CD8-positive, alpha-beta memory T cell (primary cell): Measurements from ENCODE around the gene PTP4A2. TPM values are rescaled to one million over a fixed set of nuclear protein-coding genes. Genes with fewer than 3 reads are reported as not detected.
"Not testable (repeated sequence)": the region's sequence is repeated elsewhere in the genome, so short reads cannot be mapped to it uniquely, and the experiment has no call there.

Experiments used
- CTCF ChIA-PET: fragments of 350-600 bp; sonication (Branson Sonifier 250); formaldehyde crosslinking; loops from one replicate; lab custom pipeline; 2021; ENCODE audit warnings: antibody characterized with exemption; lab: Charles Lee
- POLR2A ChIA-PET: fragments of 350-600 bp; sonication (Branson Sonifier 250); formaldehyde crosslinking; loops from one replicate; lab custom pipeline; 2021; ENCODE audit warnings: antibody characterized with exemption; lab: Charles Lee
- DNase-seq, 5 donors: peaks; one replicate each; pipeline versions ENCODE4 v3.0.0 to v3.0.0-alpha.2; 2020 to 2022; ENCODE audit warnings: mixed read lengths in 1 of 5
- H3K27ac ChIP-seq: one replicate; pipeline ENCODE4 v1.7.0; 2013; ENCODE audit warnings: low read depth, mild to moderate bottlenecking, low read length, moderate library complexity
- H3K27me3 ChIP-seq: 2 replicates; pipeline ENCODE4 v1.7.0; 2013; ENCODE audit warnings: low read length, mild to moderate bottlenecking; ENCODE audit not compliant: insufficient read depth, poor library complexity, severe bottlenecking
- H3K36me3 ChIP-seq: 2 replicates; pipeline ENCODE4 v1.7.0; 2013; ENCODE audit warnings: mild to moderate bottlenecking, low read length, moderate library complexity; ENCODE audit not compliant: insufficient read depth
- H3K4me1 ChIP-seq: 2 replicates; pipeline ENCODE4 v1.7.0; 2013; ENCODE audit warnings: mild to moderate bottlenecking, low read length, moderate library complexity; ENCODE audit not compliant: insufficient read depth
- H3K4me3 ChIP-seq: 2 replicates; pipeline ENCODE4 v1.7.0; 2013; ENCODE audit warnings: mild to moderate bottlenecking, low read length
- H3K9me3 ChIP-seq: 2 replicates; pipeline ENCODE4 v1.7.0; 2013; ENCODE audit warnings: mild to moderate bottlenecking, low read length
- H3K27ac Mint-ChIP-seq, 8 donors: one replicate each; pipeline ENCODE4 v1.8.0; 2020 to 2021; ENCODE audit warnings: mixed read lengths in 8 of 8, mild to moderate bottlenecking in 6 of 8, inconsistent platforms in 3 of 8, moderate library complexity in 3 of 8
- H3K27me3 Mint-ChIP-seq, 2 donors: one replicate each; pipeline ENCODE4 v1.8.0; 2020 to 2021; ENCODE audit warnings: mixed read lengths in 2 of 2, mild to moderate bottlenecking in 1 of 2, moderate library complexity in 1 of 2
- H3K36me3 Mint-ChIP-seq, 3 donors: one replicate each; pipeline ENCODE4 v1.8.0; 2020 to 2021; ENCODE audit warnings: mixed read lengths in 3 of 3, inconsistent platforms in 1 of 3, mild to moderate bottlenecking in 1 of 3
- H3K4me1 Mint-ChIP-seq, 3 donors: one replicate each; pipeline ENCODE4 v1.8.0; 2020 to 2021; ENCODE audit warnings: mixed read lengths in 3 of 3, inconsistent platforms in 1 of 3, mild to moderate bottlenecking in 1 of 3
- H3K4me3 Mint-ChIP-seq, 7 donors: one replicate each; pipeline ENCODE4 v1.8.0; 2020 to 2021; ENCODE audit warnings: mixed read lengths in 7 of 7, mild to moderate bottlenecking in 6 of 7, moderate library complexity in 4 of 7, inconsistent platforms in 2 of 7
- H3K9me3 Mint-ChIP-seq, 5 donors: one replicate each; pipeline ENCODE4 v1.8.0; 2020 to 2022; ENCODE audit warnings: mixed read lengths in 5 of 5, mild to moderate bottlenecking in 3 of 5, moderate library complexity in 2 of 5, inconsistent platforms in 1 of 5
- polyA plus RNA-seq: library from polyadenylated mRNA; unstranded; fragments of 300-500 nt; fragmentation: Illumina TruSeq; gene quantifications from one replicate; pipeline ENCODE4 v1.2.3, GENCODE V29; 2021
- total RNA-seq, 2 experiments: library from RNA; stranded (reverse); gene quantifications; one replicate each; pipeline ENCODE4 v1.2.3, GENCODE V29; 2021

Gene PTP4A2
- total and polyA plus RNA-seq, 3 experiments from 2014 or later = 339 to 598 (median 368) TPM

DNA sequence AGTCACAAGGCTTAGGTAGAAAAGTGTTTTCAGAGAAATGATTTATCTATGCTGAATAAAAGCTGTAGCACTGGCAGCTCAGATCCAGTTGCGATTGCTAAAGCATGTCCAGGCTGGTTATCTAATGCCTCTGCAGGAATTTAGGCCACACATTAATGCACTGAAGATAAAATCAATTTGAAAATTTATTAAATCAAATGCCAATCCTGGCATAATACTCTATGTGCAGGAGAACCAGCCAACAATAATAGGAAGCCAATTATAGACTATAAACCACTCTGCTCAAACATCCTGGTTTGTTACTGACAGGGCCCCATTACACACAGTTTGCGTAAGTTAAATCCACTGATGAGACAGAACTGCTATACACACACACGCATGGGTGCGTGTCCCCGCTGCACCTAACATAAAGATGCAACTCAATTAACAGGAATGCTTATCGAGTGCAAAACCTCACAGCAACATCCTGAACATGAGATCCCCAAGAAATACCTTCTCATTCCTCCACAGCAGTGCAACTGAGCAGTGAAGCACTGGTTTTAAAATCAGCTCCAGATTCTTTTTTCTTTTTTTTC lies 40.6 kb downstream of the PTP4A2 start:
- POLR2A ChIA-PET = interaction anchor here (0.6 kb wide), 1 partner anchor 107 kb away, joined by 4 read pairs; no protein-coding TSS in a partner anchor
- Mint-ChIP-seq H3K4me1 (peaks cover 12 to 28% (median 20%) of the 10 kb centered on the region in 3 donors), H3K36me3 (peaks cover 0 to 12% (median 0%) of the 10 kb centered on the region in 3 donors), H3K27me3 (no peaks in the 10 kb centered on the region), H3K27ac (no peak overlapping the region), H3K4me3 (no peak overlapping the region), H3K9me3 (peaks cover 0 to 4% (median 0%) of the 10 kb centered on the region in 5 donors)
- Histone ChIP-seq H3K27ac (no peak overlapping the region), H3K9me3 (no peaks in the 10 kb centered on the region), H3K4me1 (no peaks in the 10 kb centered on the region), H3K4me3 (no peak overlapping the region), H3K36me3 (no peaks in the 10 kb centered on the region), H3K27me3 (no peaks in the 10 kb centered on the region)
- DNase-seq = no peak
- CTCF ChIA-PET = interaction anchor here (1.2 kb wide), 1 partner anchor 55 kb away, joined by 3 read pairs; no protein-coding TSS in a partner anchor

- H3K4me3 ChIP-seq, H3K4me3 Mint-ChIP-seq, H3K27me3 Mint-ChIP-seq, DNase-seq, H3K27ac ChIP-seq, H3K36me3 ChIP-seq, CTCF ChIA-PET, H3K27ac Mint-ChIP-seq, H3K27me3 ChIP-seq, H3K9me3 ChIP-seq, H3K9me3 Mint-ChIP-seq, H3K4me1 ChIP-seq: not testable (repeated sequence)
- Mint-ChIP-seq H3K36me3 (peaks cover 0 to 12% (median 0%) of the 10 kb centered on the region in 3 donors), H3K4me1 (peaks cover 9 to 19% (median 11%) of the 10 kb centered on the region in 3 donors)
- POLR2A ChIA-PET = interaction anchor here (0.6 kb wide), 1 partner anchor 367 kb away, joined by 3 read pairs; no protein-coding TSS in a partner anchor
Observed at GRCh38 chr1:31895474-31896198, 42.5 kb downstream of the PTP4A2 start.

DNA sequence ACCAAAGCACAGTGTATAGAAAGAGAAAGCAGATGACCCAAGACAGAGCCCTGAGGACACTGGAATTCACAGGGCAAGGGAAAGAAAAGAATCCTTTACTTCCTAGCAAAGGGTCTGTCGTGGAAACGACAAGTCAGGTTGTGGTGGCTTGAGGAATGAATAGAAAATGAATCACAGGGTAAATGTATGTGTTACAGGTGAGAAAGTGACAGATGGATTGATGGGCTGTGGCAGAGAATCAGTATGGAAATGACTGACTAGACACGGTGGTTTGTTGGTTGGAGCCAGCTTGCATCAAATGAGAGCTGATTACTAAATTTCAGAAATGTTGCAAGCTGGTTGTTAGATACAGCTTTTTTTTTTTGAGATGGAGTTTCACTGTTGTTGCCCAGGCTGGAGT lies 46.9 kb downstream of the PTP4A2 start:
- POLR2A ChIA-PET = interaction anchor here (0.6 to 1.1 kb wide), 3 partner anchors 8 to 15 kb away, joined by 3 to 5 read pairs (median 4); no protein-coding TSS in a partner anchor
- peaks cover 19 to 33% (median 26%) of the 10 kb centered on the region in 3 donors for H3K4me1 Mint-ChIP-seq
- H3K27ac ChIP-seq = no peak overlapping the region
- H3K9me3 ChIP-seq = no peaks in the 10 kb centered on the region
- H3K36me3 ChIP-seq = no peaks in the 10 kb centered on the region
- H3K4me1 ChIP-seq = peaks cover 21% of the 10 kb centered on the region
- H3K36me3 Mint-ChIP-seq = peaks cover 0 to 12% (median 0%) of the 10 kb centered on the region in 3 donors
- peak overlapping the region in 7 of 8 donors; percentile 9 to 90 (median 49) for H3K27ac Mint-ChIP-seq
- H3K27me3 Mint-ChIP-seq = peaks cover 0 to 2% of the 10 kb centered on the region in 2 donors
- no peak overlapping the region for H3K4me3 ChIP-seq
- H3K4me3 Mint-ChIP-seq = no peak overlapping the region
- H3K27me3 ChIP-seq = no peaks in the 10 kb centered on the region
- CTCF ChIA-PET = no interaction called here
- no peak for DNase-seq
- peaks cover 0 to 4% (median 0%) of the 10 kb centered on the region in 5 donors for H3K9me3 Mint-ChIP-seq

- DNase-seq = no peak
- Histone ChIP-seq H3K9me3 (no peaks in the 10 kb centered on the region), H3K27ac (no peak overlapping the region), H3K4me3 (no peak overlapping the region), H3K27me3 (no peaks in the 10 kb centered on the region), H3K4me1 (peaks cover 21% of the 10 kb centered on the region), H3K36me3 (no peaks in the 10 kb centered on the region)
- peaks cover 19 to 33% (median 27%) of the 10 kb centered on the region in 3 donors for H3K4me1 Mint-ChIP-seq
- POLR2A ChIA-PET = interaction anchor here (0.5 to 0.6 kb wide), 2 partner anchors 51 to 175 kb away, joined by 3 to 5 read pairs; no protein-coding TSS in a partner anchor
- peaks cover 0 to 2% of the 10 kb centered on the region in 2 donors for H3K27me3 Mint-ChIP-seq
- no peaks in the 10 kb centered on the region for H3K9me3 Mint-ChIP-seq
- no peak overlapping the region for H3K4me3 Mint-ChIP-seq
- H3K27ac Mint-ChIP-seq = peak overlapping the region in 4 of 8 donors; percentile 14 to 99 (median 56)
- CTCF ChIA-PET = interaction anchor here (1.4 kb wide), 1 partner anchor 73 kb away, joined by 3 read pairs; the partner anchor contains the start of gene SPOCD1
- peaks cover 0 to 3% (median 0%) of the 10 kb centered on the region in 3 donors for H3K36me3 Mint-ChIP-seq
Observed at GRCh38 chr1:31888291-31888690, 49.9 kb downstream of the PTP4A2 start.

- no peak overlapping the region for H3K4me3 ChIP-seq
- CTCF ChIA-PET = interaction anchor here (1.6 kb wide), 1 partner anchor 77 kb away, joined by 5 read pairs; no protein-coding TSS in a partner anchor
- no peaks in the 10 kb centered on the region for H3K27me3 ChIP-seq
- DNase-seq = no peak
- POLR2A ChIA-PET = no interaction called here
- H3K27ac Mint-ChIP-seq = no peak overlapping the region
- peaks cover 0 to 3% of the 10 kb centered on the region in 2 donors for H3K27me3 Mint-ChIP-seq
- H3K4me3 Mint-ChIP-seq = no peak overlapping the region
- H3K9me3 Mint-ChIP-seq = no peaks in the 10 kb centered on the region
- no peaks in the 10 kb centered on the region for H3K36me3 Mint-ChIP-seq
- H3K4me1 ChIP-seq = peaks cover 21% of the 10 kb centered on the region
- peaks cover 19 to 33% (median 29%) of the 10 kb centered on the region in 3 donors for H3K4me1 Mint-ChIP-seq
- no peak overlapping the region for H3K27ac ChIP-seq
- H3K36me3 ChIP-seq = no peaks in the 10 kb centered on the region
- no peaks in the 10 kb centered on the region for H3K9me3 ChIP-seq
Observed at GRCh38 chr1:31886866-31887265, 51.3 kb downstream of the PTP4A2 start.

GRCh38 chr1:31885851-31886250 lies 52.3 kb downstream of the PTP4A2 start:
- CTCF ChIA-PET = interaction anchor here (1.6 kb wide), 1 partner anchor 78 kb away, joined by 5 read pairs; no protein-coding TSS in a partner anchor
- Mint-ChIP-seq H3K9me3 (no peaks in the 10 kb centered on the region), H3K4me1 (peaks cover 18 to 30% (median 26%) of the 10 kb centered on the region in 3 donors), H3K27me3 (peaks cover 0 to 1% of the 10 kb centered on the region in 2 donors), H3K4me3 (no peak overlapping the region), H3K27ac (peak overlapping the region in 1 of 8 donors; percentile 16), H3K36me3 (no peaks in the 10 kb centered on the region)
- Histone ChIP-seq H3K4me1 (peaks cover 21% of the 10 kb centered on the region), H3K27me3 (no peaks in the 10 kb centered on the region), H3K9me3 (no peaks in the 10 kb centered on the region), H3K27ac (no peak overlapping the region), H3K36me3 (no peaks in the 10 kb centered on the region), H3K4me3 (no peak overlapping the region)
- no peak for DNase-seq
- POLR2A ChIA-PET = interaction anchor here (0.5 to 0.6 kb wide), 2 partner anchors 34 to 143 kb away, joined by 3 to 11 read pairs; no protein-coding TSS in a partner anchor

DNA sequence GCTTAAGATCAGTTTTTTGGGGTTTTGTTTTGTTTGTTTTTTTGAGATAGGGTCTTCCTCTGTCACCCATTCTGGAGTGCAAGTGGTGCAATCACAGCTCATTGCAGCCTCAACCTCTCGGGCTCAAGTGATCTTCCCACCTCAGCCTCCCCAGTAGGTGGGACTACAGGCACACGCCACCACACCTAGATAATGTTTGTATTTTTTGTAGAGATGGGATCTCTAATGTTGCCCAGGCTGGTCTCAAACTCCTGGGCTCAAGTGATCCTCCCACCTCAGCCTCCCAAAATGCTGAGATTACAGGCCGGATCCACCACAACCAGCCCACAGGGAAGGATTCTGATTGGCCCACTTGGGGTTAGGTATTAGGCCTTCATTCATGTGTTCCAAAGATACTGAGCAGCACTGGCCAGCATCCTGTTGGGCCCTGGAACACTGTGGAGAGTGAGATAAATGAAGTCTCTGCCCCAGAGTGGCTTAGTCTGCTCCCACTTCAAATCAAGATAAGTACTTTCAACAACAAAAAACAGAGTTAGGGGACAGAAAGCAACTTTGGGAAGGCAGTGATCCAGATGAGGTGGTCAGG lies 54.7 kb downstream of the PTP4A2 start:
- peaks cover 9% of the 10 kb centered on the region for H3K4me1 ChIP-seq
- CTCF ChIA-PET = no interaction called here
- no peak overlapping the region for H3K4me3 ChIP-seq
- no peak for DNase-seq
- Mint-ChIP-seq H3K27ac (peak overlapping the region in 3 of 8 donors; percentile 4 to 59 (median 35)), H3K36me3 (no peaks in the 10 kb centered on the region), H3K9me3 (no peaks in the 10 kb centered on the region), H3K4me1 (peaks cover 10 to 19% (median 16%) of the 10 kb centered on the region in 3 donors), H3K4me3 (no peak overlapping the region), H3K27me3 (peaks cover 0 to 1% of the 10 kb centered on the region in 2 donors)
- no peaks in the 10 kb centered on the region for H3K27me3 ChIP-seq
- H3K36me3 ChIP-seq = no peaks in the 10 kb centered on the region
- H3K9me3 ChIP-seq = no peaks in the 10 kb centered on the region
- no peak overlapping the region for H3K27ac ChIP-seq
- POLR2A ChIA-PET = interaction anchor here (1.0 kb wide), 1 partner anchor 8 kb away, joined by 3 read pairs; no protein-coding TSS in a partner anchor
